HG02642 (cell line): ENCODE results near the gene TAS2R4.
"Not testable (repeated sequence)": the region's sequence is repeated elsewhere in the genome, so short reads cannot be mapped to it uniquely, and the experiment has no call there.

Experiments
- ATAC-seq: cut with Tn5 transposase; IDR thresholded peaks from one replicate; pipeline ENCODE4 v1.9.1; 2021; ENCODE audit warnings: mild to moderate bottlenecking; ENCODE audit not compliant: unreplicated experiment, poor library complexity

The TAS2R4 gene

DNA sequence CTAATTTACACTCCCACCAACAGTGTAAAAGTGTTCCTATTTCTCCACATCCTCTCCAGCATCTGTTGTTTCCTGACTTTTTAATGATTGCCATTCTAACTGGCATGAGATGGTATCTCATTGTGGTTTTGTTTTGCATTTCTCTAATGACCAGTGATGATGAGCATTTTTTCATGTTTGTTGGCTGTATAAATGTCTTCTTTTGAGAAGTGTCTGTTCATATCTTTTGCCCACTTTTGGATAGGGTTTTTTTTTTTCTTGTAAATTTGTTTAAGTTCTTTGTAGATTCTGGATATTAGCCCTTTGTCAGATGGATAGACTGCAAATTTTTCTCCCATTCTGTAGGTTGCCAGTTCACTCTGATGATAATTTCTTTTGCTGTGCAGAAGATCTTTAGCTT is 46.0 kb downstream of the TAS2R4 start:
- ATAC-seq = not testable (repeated sequence)
